GM19397 (cell line): Measurements from ENCODE around the gene MSH3.
"Not testable (repeated sequence)": the region's sequence is repeated elsewhere in the genome, so short reads cannot be mapped to it uniquely, and the experiment has no call there.

ENCODE experiments used
- ATAC-seq: cut with Tn5 transposase; IDR thresholded peaks from one replicate; pipeline ENCODE4 v1.9.1; 2021; ENCODE audit warnings: mild to moderate bottlenecking, moderate library complexity; ENCODE audit not compliant: unreplicated experiment

MSH3 gene

DNA sequence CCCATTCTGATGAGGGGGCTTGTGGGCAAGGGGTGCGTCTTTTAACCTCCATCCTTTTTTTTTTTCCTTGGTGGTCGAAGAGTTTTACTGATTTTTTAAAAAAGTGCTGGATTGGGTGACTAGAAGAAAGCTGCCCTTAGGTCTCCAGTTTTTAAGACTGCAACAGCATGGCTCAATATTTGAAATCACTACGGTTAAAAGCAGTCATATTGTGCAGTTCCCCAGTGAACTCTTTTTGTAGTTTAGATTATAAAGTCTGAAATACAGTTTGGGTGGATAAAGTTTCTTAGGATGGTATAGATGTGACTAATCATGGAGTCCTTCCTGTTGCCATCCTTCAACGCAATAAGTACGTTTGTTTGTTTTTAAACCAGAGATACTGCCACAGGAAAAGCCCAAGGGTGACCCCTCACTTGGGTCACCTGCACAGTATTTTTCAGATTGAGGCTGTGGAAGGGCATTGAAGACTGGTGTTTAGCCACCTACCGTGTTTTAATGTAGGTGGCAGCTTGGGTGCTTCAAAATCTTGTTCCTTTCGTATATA, 851 bp downstream of the MSH3 start:
- no peak for ATAC-seq

DNA sequence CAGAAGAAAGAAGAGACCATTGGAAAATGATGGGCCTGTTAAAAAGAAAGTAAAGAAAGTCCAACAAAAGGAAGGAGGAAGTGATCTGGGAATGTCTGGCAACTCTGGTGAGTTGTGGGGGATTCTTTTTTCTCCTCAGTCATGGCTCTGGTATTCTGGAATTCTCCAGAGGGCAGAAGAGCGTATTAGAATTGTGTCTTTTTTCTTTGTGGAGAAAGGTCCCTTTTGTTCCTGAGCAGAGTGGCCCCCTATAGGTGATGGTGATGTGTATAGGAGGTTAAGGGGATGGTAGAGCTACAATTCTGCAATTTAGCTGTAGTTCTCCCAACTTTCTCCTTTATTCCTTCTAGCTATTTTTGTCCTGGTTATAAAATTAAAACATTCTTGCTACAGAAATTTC, 2.0 kb downstream of the MSH3 start:
- no peak for ATAC-seq

DNA sequence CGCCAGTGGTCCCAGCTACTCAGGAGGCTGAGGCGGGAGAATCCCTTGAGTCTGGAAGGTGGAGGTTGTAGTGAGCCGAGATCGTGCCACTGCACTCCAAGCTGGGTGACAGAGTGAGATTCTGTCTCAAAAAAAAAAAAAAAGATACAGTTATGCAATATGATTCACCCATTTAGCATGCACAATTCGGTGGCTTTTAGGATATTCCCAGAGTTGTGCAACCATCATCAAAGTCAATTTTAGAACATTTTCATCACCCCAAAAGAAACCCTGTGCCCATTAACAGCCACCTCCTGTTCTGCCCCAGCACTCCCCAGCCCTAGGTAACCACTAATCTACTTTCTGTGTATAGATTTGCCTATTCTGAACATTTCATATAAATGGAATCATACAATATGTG, 4.7 kb downstream of the MSH3 start:
- no peak for ATAC-seq

GRCh38 chr5:80660661-80661060, 6.2 kb downstream of the MSH3 start:
- not testable (repeated sequence) for ATAC-seq

DNA sequence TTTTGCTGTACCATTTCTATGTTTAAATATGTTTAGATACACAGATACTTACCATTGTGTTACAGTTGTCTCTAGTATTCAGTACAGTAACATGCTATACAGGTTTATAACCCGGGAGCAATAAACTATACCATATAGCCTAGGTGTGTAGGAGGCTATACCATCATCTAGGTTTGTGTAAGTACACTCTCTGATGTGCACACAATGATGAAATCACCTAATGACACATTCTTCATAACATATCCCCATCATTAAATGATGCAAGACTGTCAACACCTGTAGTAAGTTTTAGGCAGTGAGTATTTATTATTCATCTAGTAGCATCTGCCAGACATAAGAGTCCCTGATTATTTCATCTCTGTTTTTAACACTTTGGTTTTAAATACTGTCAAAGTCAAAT, 7.7 kb downstream of the MSH3 start:
- ATAC-seq, result no peak

DNA sequence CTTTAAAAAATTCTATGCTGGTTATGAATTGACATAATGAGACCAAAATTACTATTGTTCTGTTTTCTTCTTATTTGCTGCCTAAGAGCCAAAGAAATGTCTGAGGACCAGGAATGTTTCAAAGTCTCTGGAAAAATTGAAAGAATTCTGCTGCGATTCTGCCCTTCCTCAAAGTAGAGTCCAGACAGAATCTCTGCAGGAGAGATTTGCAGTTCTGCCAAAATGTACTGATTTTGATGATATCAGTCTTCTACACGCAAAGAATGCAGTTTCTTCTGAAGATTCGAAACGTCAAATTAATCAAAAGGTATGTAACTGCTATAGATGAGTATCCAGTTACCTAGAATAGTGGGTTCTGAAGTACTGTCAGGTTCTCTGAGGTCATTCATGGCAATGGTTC, 10.6 kb downstream of the MSH3 start:
- ATAC-seq, result no peak

- ATAC-seq, result no peak
These were observed 12.9 kb downstream of the MSH3 start for GRCh38 chr5:80667384-80667783.

DNA sequence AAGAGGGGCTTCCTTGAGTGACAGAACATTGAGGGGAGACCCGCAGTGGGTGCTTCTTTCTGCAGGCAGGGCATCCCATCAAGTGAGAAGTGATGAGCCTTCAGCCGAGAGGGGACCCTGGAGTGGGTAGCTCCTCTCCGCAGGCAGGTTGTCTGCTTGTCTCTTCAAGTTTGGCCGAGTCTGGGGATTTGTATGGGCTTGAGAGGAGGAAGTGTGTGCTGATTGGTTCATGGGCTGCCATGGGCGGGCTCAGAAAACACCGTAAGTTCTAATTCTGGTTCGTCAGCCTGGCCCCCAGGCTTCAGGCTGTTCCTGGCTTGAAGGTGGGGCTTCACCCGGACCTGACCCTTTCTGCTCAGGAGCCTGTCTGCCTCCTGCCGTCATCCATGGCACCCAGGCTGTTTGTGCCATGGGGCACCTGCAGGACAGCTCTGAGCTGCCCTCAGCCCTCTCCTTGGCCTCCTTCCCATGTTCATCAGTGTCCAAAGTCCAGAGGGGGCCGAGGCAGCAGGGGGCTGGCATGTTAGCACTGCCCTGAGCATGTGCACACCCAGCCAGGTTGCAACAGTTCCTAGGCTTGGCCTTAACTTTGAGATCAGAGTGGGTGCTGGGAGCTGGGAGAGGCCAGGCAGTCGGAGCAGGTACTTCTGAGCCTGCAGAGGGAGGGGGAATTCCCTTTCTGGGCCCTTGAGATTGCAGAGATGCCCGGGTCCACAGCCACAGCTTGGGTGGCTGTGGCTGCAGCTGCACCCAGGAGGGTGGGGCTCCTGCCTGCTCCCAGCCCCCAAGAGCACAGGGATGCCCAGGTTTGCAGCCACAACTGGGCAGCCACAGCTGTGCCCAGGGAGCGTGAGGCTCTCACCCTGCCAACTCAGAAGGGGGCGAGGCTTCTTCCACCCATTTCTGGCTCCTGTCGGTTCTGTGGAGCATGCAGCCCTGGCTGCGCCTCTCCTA, 13.8 kb downstream of the MSH3 start:
- no peak for ATAC-seq

GRCh38 chr5:80672140-80672736, 17.8 kb downstream of the MSH3 start:
- no peak for ATAC-seq

DNA sequence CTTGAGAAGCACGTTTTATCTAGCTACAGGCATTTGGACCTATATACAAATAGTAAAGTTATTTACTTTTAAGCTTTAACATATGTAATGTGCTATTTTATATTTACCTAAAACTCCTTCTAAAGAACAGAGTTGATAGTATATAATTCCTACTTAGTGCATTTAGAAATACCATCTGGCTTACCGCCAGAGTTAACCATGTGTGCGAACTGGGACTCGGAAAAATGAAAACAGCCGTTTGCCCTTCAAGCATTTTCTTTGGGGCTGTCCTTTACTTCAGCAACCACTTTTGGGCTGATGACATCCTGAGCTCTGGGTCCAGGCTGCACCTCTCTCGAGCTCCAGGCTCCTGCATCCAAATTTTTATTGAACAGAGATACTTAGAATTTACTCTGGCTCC, 22.3 kb downstream of the MSH3 start:
- ATAC-seq, result no peak

DNA sequence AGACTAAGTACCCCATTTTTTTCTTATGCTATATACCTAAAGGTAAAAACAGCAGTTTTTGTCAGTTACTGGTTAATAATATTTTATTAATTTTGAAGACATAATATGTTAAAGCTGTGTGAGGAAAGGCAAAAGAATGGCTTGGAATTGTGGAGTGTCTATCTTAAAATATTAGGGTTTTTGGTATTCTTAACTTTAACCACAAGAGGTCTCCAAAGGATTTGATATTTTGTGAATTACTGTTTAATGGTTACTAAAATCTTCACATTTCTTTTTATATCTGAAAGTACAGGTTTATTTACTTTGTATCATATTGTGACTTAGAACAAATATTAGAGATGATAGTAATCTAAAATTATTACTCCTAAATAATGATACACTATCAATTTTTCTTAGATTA, 32.3 kb downstream of the MSH3 start:
- ATAC-seq, result no peak

DNA sequence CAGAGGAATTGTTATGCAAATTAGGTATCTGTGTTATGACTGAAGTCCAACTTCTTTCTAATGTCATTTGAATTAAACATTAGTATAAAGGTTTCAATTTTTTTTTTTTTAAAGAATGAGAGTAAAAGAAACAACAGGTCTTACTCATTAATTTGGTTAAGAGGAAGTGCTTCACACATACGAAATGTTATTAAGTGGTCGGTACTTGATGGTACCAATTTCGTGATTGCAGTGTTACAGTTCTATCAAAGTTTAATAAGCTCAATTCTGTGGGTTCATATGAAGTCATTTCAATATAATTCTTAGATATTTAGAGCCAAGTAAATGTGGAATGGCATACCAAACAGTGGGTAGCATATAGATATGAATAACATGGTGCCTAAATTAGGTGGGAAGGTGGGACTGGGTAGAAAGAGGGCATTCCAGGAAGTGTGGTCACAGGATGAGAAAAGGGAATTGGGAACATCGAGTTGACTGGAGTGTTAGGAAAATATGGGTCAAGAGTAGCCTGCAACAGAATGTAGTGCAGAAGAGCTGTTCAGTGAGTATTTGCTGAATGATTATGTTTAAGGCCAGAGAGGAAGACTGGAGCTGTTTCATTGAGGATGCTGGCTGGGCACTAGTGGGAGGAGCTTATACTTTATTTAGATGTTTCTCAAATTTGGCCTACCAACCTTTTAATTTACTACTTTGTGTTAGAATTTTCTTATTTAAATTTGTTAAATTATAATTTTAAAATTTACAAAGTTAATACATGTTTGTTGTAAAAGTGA, 34.4 kb downstream of the MSH3 start:
- no peak for ATAC-seq

DNA sequence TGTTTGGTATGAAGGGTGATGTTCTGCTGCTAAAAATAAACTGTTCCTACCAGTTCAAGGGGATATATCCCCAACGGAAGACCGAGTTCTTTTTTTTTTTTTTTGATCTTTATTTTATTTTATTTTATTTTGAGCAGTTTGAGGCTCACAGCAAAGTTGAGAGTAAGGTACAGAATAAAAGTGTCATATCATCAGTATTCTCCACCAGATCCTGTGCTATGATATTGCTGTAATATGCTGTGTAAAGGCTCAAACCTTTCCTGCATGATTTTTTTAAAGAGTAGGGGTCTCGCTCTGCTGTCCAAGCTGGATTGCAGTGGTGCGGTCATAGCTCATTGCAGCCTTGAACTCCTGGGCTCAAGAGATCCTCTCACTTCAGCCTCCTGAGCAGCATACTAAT, 35.2 kb downstream of the MSH3 start:
- no peak for ATAC-seq

DNA sequence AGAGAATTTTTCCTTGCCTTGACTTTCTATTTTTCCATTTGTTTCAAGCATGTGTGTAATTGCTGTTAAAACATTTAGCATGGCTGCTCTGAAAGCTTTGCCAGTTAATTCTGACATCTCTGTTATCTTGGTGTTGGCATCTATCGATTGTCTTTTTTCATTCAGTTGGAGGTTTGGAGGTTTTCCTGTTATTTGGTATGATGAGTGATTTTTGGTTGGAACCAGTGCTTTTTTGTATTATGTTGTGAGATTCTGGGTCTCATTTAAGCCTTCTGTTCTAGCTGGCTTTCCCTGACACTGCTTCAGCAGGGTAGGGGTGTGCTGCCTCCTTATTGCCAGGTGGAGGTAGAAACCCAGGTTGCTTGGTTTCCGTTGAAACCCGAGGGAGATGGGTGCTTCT, 41.2 kb downstream of the MSH3 start:
- no peak for ATAC-seq

- no peak for ATAC-seq
These were observed 42.0 kb downstream of the MSH3 start for GRCh38 chr5:80696450-80696849.

DNA sequence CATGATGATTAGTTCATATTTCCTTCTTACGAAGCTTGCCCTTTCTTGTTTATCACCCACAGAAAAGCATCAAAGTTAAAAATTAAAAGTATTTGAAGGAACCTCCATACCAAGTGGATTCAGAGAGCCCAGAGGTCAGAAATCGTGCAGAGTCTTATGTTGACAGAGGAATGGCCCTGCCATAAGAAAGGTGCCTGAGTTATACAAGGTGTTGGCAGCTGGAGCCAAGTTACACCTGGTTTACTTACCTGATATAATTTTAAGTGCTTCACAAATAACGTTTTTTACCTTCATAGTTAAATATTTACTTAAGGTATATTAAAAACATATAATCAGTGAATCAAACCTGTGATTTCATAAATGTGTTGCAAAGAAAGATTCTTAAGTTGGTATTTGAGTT, 42.6 kb downstream of the MSH3 start:
- no peak for ATAC-seq

- ATAC-seq, result no peak
These were observed 43.9 kb downstream of the MSH3 start for GRCh38 chr5:80698369-80698768.

- ATAC-seq, result no peak
These were observed 47.1 kb downstream of the MSH3 start for GRCh38 chr5:80701597-80701996.

DNA sequence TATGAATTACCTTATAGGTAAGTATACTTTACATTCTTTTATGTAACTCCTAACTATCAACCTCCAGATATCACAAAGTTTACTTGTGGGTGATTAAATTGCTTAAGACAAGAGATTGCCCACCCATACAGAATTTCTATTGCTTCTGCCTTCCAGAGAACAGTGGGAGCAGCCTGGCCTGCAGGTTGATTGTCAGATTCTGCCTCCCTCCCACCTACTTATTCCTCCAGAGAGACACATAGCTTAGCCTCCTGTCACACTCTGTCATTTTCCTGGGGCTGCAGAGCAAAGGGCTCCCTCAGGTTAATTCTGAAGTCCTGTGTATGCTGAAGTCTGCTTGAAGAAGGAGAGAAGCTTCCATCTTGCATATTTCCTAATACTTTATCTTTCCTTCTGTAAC, 48.8 kb downstream of the MSH3 start:
- ATAC-seq, result no peak

DNA sequence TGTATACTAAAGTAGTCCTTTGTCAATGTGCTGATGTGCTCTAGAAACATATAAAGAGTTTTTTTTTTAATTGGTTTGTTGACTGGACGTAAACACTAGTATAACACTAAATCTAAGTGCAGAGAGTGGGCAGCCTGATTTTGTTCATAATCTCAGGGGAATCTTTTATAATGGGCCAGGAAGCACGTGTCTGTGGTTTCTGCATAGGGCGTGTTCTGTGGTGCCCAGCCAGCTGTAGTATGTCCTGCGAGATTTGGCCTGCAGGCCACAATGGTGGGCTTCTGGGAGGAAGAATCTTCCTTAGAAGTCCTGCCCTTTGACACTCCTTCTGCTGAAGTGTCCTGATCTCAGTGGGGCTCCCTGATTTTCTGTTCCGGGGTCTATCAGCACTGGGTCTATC, 49.3 kb downstream of the MSH3 start:
- ATAC-seq, result no peak

- no peak for ATAC-seq
These were observed 49.8 kb downstream of the MSH3 start for GRCh38 chr5:80704221-80704620.
